GM12872 (cell line): ENCODE results near the gene TTC27.

Experiments used
- CTCF ChIP-seq: IDR thresholded peaks from 3 replicates; pipeline ENCODE4 v1.5.1; 2011; ENCODE audit warnings: low read depth, mild to moderate bottlenecking, low read length, moderate library complexity; ENCODE audit not compliant: insufficient read depth

TTC27 gene

GRCh38 chr2:32641180-32641579 is 13.3 kb downstream of the TTC27 start:
- TF ChIP-seq CTCF = no peak

- no peak for TF ChIP-seq CTCF
Observed at GRCh38 chr2:32647180-32647651, 19.4 kb downstream of the TTC27 start.

- no peak for TF ChIP-seq CTCF
Observed at GRCh38 chr2:32652555-32653209, 24.8 kb downstream of the TTC27 start.

- TF ChIP-seq CTCF = no peak
Observed at GRCh38 chr2:32656069-32656468, 28.2 kb downstream of the TTC27 start.

- no peak for TF ChIP-seq CTCF
Observed at GRCh38 chr2:32663864-32664263, 36.0 kb downstream of the TTC27 start.

GRCh38 chr2:32666704-32667103 is 38.9 kb downstream of the TTC27 start:
- no peak for TF ChIP-seq CTCF

- no peak for TF ChIP-seq CTCF
Observed at GRCh38 chr2:32668254-32668653, 40.4 kb downstream of the TTC27 start.
